A204.1 (cell line): ENCODE measurements around the gene CLCNKB.
"Not testable (repeated sequence)": the region's sequence is repeated elsewhere in the genome, so short reads cannot be mapped to it uniquely, and the experiment has no call there.

Experiments
- FAIRE-seq: peaks from 2 replicates; lab custom pipeline; 2012; peaks lifted over from hg19 to GRCh38; lab: Jason Lieb, UNC

The CLCNKB gene

DNA sequence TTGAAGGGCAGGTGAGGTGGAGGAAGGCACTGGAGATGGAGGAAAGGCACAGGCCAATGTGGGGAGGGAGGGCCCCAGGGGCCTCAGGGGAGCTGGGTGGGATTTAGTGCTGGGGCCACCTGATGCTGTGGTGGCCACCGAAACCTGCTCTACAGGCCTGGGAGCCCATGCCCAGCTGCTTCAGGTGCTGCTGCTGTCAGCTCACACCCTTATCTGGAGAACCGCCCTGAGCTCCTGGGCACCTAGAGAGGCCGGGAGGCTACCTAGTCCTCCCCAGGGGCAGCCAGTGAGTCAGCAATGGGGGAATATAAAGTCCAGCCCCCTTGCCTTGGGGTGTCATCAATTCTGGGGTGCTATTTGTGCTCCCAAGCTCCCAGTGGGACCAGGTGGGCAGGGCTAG, 17.7 kb downstream of the CLCNKB start:
- no peak for FAIRE-seq

DNA sequence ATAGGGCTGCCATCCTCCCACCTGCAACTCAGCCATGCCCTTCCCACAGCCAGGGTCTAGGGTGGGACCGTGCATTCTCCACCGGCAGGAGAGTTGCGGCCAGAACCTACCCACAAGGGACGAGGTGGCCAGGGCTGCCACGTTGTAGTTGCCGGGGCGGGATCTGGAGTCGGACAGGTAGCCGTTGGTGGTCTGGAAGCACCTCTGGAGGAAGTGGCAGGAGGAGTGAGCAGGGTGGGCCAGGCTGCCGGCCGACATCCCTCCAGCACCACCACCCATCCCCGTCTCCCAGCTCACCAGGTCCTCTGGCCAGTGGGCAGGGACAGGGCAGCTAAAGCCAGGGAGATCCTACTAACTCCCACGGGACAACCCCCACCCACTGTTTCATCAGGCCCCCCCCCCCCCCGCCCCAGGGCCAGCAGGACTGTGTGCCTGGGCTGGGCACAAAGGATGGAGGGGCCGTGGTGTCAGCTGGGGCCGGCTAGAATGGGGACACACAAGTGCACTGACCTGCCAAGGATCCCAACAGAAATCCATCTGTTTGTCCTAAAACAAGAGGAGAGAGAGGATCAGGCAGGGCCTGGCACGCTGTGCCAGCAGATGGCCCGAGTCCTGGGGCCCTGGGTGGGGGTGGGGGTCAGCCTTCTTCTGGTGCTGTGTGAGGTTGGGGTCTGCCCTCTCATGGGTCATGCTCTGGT, 18.6 kb downstream of the CLCNKB start:
- not testable (repeated sequence) for FAIRE-seq

DNA sequence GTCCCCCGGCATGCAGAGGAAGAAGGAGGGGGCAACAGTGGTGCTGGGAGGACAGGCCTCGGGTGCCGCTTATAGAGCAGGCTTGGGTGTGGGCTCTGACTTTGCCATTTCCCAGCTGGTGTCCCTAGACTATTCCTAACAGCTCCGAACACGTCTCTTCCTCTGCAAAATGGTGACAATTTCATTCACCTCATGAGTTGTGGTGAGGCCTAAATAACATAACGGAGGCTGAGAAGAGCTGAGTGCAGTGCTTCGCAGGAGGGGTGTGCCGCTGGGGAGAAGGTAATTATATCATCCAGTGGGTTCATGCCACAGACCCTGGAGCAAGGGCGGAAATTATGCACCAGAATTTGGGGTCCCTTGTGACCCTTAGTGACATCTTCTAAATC, 19.1 kb downstream of the CLCNKB start:
- FAIRE-seq = not testable (repeated sequence)

- no peak for FAIRE-seq
These were observed 19.7 kb downstream of the CLCNKB start for GRCh38 chr1:16063226-16063829.

DNA sequence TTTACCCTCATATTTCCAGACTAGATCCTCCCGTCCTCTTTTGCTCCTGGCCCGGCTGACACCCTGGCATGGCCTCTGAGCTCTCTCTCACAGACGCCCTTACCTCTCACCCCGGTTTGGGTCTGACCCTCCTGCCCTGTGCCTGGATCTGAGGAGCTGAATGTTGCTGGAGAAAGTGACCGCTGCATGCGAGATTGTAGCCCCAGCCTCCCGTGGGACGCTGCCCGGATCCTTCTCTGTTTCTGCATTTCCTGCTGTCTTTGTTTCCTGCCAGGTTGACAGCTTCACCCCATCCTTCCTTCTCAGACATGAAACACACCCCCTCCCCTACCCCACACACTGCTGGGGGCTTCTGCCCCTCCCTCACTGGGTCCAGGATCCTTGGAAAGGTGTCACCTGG, 20.3 kb downstream of the CLCNKB start:
- FAIRE-seq = no peak

DNA sequence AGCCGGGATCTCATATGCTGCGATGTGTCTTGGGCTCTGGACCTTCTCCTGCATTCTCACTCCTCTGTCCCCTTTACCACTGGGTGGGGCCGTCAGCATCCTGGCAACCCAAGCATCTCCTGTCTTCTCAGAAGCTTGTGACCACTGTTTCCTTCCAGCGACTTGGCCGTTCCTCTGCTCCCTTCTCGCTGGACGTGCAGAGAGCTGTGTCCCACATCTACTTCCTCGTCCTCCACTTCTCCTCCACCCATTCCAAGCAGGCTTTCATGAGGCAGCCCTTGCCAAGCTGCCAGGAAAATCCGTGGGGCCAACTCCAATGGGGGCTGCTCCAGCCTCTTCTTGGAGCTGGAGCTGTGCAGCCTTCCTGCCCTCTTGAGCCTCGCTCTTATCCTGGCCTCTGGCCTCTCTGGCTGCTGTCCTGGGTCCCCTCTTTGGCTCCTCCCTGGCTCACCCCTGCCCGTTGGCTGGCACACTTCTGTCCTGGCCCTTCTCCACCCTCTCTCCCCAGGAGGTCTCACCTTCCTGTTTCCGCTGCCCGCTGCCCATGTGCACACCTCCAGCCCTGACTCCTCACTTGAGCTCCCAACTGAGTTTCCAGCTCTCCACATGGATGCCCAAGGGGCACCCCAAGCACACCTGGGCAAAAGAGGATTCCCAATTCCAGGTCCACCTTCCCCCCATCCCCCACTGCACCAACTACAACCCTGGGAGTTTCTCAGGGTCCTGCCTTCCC, 21.1 kb downstream of the CLCNKB start:
- no peak for FAIRE-seq

GRCh38 chr1:16065269-16065576, 21.6 kb downstream of the CLCNKB start:
- FAIRE-seq = no peak

DNA sequence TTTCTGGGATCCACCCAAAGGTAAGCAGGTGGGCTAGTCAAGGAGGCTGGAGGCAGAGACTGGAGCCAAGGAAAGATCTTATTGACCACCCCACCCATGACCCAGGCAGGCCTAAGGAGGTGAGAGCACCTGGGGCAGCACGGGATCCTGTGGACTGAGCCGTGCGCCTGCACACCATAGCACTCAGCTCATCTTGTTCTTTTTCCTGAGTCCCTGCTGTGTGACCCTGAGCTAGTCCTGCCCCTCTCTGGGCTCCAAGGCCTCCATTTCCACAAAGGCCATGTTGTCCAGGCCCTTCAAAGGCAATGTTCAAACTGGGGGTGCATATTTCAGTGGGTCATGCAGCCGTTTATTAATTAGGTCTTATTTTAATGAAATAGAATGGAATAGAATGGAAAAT, 22.7 kb downstream of the CLCNKB start:
- no peak for FAIRE-seq

DNA sequence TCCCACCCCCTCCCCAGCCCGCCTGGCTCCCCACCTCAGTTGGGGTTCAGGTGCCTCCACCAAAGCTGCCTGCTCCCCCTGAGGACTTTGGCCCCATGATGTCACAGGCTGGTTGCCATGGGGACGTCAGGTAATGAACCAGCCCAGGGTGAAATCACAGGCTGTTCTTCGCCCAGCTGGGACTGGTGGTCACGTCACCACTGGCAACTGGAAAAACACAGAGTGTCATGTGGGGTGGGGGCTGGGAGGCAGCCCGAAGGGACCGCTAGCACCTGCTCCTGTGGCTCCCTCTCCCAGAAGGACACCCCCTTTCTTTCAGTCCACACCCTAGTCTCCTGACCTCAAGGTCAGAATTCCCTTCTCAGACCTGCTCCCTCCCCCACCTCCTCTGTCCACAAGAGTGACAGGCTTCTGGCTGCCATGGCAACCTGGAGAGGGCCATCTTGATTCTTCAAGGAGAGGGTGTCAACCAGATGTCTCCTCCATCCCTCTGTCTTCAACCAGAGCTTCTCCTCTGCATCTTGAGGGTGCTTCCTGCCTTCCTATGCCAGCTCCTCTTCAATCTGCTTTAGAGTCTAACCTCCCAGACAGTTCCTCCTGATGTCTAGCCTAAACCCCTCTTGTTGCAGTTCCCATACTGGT, 23.7 kb downstream of the CLCNKB start:
- FAIRE-seq = no peak

DNA sequence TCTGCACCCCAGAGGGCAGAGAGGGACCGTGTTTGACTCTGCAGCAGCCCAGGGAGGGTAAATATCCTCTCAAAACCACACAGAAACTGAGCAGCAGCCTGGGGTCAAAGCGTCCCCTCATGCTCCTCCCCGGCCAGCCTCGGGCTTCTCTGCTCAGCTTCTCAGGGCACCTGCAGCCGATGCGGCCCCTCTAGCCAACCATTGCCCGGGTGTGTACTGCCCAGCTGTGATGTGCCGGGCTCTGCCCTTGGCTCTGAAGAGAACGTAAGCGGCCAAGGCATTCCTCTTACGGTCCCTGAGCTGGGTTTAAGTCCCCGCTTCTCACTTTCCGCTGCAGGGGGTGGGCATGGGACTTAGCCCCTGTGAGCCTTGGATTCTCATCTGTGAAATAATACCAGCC, 24.4 kb downstream of the CLCNKB start:
- FAIRE-seq = no peak

- no peak for FAIRE-seq
These were observed 25.0 kb downstream of the CLCNKB start for GRCh38 chr1:16068356-16069270.

GRCh38 chr1:16070640-16071355, 27.2 kb downstream of the CLCNKB start:
- no peak for FAIRE-seq

GRCh38 chr1:16071614-16072013, 28.0 kb downstream of the CLCNKB start:
- FAIRE-seq = no peak

DNA sequence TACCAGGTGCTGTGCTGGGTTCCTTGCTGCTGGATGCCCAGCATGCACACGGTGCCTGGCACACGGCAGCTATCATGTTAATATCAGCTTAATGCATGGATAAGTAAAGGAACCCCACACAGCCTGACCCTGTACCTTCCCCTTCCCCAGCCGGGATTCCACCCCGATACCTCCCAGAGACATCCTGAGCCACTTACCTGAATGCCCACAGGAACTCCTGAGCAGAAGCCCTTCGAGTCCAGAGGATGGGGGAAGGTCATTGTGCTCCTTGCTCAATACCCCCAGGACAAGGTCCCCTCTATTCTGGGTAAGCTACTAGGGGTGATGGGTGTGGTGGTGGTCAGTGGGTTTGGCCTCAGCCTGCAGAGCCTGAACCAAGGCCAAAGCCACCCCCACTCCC, 28.5 kb downstream of the CLCNKB start:
- FAIRE-seq = no peak

DNA sequence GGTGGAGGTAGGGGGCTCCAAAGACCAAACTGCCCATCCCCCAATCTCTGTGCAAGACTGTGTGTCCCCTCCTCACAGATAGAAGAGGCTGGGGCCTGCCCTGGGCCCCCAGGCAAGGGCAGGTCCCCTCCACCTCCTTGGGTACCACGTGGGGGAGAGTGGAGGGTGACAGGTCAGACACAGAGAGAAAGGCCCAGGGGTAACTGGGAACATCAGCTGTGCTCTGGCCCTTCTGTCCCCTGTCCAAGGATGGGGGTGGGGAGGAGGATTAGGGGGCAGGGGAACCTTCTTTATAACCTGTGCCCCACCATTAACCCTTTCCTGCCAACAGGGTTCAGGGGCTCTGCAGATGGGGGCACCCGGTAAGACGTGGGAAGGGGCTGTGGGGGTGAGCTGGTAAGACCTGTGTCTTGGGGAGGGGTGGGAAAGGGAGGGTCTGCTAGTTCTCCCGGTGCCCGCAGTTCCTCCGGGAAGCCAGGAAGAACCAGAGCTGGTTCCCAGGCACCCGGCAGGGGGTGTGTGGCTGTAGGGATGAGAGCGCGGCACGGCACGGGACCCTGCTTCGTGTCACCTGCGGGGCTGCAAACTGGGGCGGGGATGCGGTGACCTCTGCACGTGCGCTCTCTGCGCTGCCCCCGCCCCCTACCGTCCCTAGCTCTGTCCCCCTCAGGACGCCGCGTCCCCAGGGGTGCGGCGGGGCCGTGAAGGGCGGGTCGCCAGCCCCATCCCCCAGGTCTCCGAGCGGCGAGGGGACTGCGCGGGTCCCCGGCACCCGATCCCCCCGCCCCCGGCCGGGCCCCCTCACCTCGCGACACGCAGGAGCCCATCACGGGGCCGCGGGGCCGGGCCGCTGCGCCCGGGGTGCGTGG, 29.3 kb downstream of the CLCNKB start:
- no peak for FAIRE-seq

DNA sequence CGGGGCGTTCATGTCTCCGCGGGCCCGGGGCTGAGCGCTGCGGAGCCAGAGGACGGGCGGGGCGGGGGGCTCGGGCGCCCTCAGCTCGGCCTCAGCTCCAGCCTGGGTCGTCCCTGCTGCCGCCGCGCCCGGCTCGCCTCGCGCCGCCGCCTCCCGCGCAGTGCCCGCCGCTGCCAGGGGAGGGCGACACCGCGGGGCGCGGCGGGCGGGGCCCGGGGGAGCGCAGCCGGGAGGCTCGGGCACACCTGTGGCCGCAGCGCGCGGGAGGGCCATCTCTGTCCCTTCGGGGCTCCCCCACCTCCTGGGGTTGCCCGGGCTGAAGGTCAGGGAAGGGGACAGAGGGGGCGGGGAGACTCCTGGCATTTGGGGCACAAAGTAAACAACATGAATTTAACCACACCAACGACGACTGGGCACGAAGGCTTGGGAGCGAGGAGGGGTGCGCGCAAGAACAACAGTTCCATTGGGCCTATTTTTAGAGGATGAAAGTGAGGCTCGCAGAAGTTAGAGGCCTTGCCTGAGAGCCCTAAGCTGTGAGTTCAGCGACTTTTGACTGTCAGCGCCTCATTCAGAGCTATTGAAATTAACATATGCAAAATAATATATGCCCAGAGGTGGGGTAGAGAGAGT, 30.0 kb downstream of the CLCNKB start, which contains the start of gene FAM131C:
TSS of gene FAM131C (minus strand) at position 162 of the 630 bp plus-strand sequence. CDS start 209 bp downstream, outside the sequence.
- no peak for FAIRE-seq

GRCh38 chr1:16074217-16074616, 30.6 kb downstream of the CLCNKB start:
- FAIRE-seq = no peak

GRCh38 chr1:16075337-16076030, 31.9 kb downstream of the CLCNKB start:
- FAIRE-seq = no peak
